ENCODE results near the gene LEMD2.

Gene LEMD2

DNA sequence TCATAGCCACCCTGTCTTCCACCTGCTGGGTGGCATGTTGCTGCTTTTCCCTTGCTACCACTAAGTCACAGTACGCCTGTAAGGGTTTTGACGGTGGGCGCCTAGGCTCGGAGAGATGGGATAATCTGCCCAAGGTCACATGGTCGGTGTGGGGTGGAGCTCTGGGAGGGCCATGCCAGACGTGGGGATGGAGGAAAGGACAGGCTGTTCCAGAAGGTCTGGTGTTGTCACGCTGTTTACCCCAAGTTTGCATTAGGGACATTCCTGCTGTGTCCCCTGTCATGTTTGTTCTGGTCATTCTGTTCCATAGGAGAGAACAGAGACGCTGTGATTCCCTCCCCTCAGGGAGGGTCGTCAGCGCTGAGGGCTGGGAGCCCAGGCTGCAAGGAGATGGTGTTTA lies 58.3 kb downstream of the LEMD2 start:
- DNase-seq: no peak
- H3K27ac ChIP-seq: no peak overlapping the region
- in situ Hi-C loops (cut with HindIII; ENCODE audit: low pct_ligation_motif_present, low sequenced_read_pairs): no loop called here

DNA sequence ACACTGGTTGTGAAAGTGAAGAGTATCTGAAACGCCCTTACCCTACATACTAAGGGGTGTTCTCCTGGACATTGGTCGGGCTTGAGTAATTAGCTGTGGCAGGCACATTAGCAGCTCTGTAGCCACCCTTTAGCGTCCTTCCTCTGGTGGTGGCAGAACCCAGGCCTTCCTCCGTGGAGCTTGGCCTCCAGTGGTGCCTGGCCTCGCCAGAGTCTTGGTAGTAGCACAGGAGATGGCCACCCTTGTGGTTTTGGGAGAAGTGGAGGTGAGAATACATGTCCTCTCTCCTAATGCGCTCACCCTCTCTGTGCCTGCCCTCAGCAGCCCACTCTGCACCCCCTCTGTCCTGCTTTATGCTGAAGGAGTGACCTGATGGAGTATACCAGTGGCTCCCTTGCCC lies 59.9 kb downstream of the LEMD2 start:
- no peak overlapping the region for H3K27ac ChIP-seq
- in situ Hi-C loops (cut with HindIII; ENCODE audit: low pct_ligation_motif_present, low sequenced_read_pairs): no loop called here
- no peak overlapping the region for H3K4me3 ChIP-seq (ENCODE audit: low read depth, low read length)
- peaks cover 10% of the 10 kb centered on the region for H3K27me3 ChIP-seq (replicated peaks)
- H3K36me3 ChIP-seq (replicated peaks): no peaks in the 10 kb centered on the region
- TF ChIP-seq, protein P1, sequence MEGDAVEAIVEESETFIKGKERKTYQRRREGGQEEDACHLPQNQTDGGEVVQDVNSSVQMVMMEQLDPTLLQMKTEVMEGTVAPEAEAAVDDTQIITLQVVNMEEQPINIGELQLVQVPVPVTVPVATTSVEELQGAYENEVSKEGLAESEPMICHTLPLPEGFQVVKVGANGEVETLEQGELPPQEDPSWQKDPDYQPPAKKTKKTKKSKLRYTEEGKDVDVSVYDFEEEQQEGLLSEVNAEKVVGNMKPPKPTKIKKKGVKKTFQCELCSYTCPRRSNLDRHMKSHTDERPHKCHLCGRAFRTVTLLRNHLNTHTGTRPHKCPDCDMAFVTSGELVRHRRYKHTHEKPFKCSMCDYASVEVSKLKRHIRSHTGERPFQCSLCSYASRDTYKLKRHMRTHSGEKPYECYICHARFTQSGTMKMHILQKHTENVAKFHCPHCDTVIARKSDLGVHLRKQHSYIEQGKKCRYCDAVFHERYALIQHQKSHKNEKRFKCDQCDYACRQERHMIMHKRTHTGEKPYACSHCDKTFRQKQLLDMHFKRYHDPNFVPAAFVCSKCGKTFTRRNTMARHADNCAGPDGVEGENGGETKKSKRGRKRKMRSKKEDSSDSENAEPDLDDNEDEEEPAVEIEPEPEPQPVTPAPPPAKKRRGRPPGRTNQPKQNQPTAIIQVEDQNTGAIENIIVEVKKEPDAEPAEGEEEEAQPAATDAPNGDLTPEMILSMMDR (IDR thresholded peaks at IDR 0.05; ENCODE audit: low read depth, low read length, missing control alignments): no peak
- DNase-seq: no peak

More for the DNA sequence above, 58.3 kb downstream of the LEMD2 start:
- Histone ChIP-seq H3K36me3 (replicated peaks) (no peaks in the 10 kb centered on the region), H3K4me3 (ENCODE audit: low read depth, low read length) (no peak overlapping the region), H3K27me3 (replicated peaks) (peaks cover 2% of the 10 kb centered on the region)
- TF ChIP-seq, protein P1 (IDR thresholded peaks at IDR 0.05; ENCODE audit: low read depth, low read length, missing control alignments): no peak

DNA sequence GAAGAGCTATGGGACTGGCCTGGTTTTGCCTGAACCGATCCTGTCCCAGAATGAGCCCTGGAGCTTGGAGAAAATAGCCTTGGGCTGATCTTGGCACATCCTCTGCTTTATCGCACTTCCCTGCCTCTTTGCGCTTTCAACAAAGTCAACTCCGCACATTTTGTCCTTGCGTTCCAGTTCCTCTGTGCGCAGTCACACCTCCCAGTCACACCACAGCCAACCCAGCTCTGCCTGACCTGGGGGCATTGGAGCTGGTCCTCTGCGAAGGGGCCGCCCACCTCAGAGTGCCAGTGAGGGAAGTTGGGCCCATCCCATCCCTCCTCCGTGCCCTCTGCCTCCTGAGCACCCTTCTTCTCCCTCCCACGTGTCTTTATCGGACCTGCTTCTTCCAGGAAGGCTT lies 60.5 kb downstream of the LEMD2 start:
- peaks cover 16% of the 10 kb centered on the region for H3K27me3 ChIP-seq (replicated peaks)
- H3K27ac ChIP-seq: no peak overlapping the region
- TF ChIP-seq, protein P1 (IDR thresholded peaks at IDR 0.05; ENCODE audit: low read depth, low read length, missing control alignments): no peak
- in situ Hi-C loops (cut with HindIII; ENCODE audit: low pct_ligation_motif_present, low sequenced_read_pairs): no loop called here
- H3K4me3 ChIP-seq (ENCODE audit: low read depth, low read length): no peak overlapping the region
- no peak for DNase-seq
- H3K36me3 ChIP-seq (replicated peaks): no peaks in the 10 kb centered on the region

DNA sequence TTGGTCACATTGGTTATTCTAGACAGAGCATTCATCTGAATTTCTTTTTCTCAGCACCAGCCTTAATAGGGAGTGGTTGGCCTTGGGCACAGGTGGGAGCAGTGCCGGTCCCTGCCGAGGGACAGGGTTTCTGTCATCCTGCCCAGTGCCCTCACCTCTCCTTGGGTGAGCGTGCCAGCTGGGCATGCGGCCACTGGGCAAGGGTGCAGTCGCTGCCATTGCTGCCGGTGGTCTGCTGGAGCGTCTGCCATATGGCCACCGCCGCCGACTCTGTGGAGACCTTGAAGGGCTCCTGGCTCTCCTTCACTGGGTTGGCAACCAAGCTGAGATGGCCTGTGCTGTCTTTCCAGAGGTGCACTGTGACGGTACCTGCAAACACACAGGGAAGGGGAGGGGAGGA lies 61.0 kb downstream of the LEMD2 start:
- Histone ChIP-seq H3K4me3 (ENCODE audit: low read depth, low read length) (no peak overlapping the region), H3K27me3 (replicated peaks) (peaks cover 20% of the 10 kb centered on the region), H3K27ac (no peak overlapping the region), H3K36me3 (replicated peaks) (no peaks in the 10 kb centered on the region)
- in situ Hi-C loops (cut with HindIII; ENCODE audit: low pct_ligation_motif_present, low sequenced_read_pairs): no loop called here
- TF ChIP-seq, protein P1 (IDR thresholded peaks at IDR 0.05; ENCODE audit: low read depth, low read length, missing control alignments): no peak
- no peak for DNase-seq

DNA sequence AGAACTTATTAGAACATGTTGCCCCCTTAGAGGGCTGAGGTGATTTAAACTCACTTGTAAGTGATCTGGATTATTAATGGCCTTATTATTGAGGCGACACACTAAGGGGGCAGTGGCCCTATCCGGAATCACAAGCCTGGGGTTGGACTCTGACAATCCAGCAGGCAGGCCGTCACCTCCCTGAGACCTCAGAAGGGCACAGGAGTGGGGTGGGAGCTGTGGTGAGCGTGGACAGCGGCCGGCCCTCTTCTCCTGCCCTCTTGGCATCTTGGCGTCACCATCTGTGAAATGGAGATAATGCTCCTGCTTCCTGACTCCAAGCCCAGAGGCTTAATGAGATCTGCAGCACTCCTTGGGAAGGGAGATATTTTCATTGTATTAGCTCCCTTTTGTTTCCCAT lies 61.8 kb downstream of the LEMD2 start:
- no peaks in the 10 kb centered on the region for H3K36me3 ChIP-seq (replicated peaks)
- H3K27me3 ChIP-seq (replicated peaks): peaks cover 27% of the 10 kb centered on the region
- in situ Hi-C loops (cut with HindIII; ENCODE audit: low pct_ligation_motif_present, low sequenced_read_pairs): no loop called here
- no peak overlapping the region for H3K27ac ChIP-seq
- DNase-seq: no peak
- H3K4me3 ChIP-seq (ENCODE audit: low read depth, low read length): no peak overlapping the region
- TF ChIP-seq, protein P1 (IDR thresholded peaks at IDR 0.05; ENCODE audit: low read depth, low read length, missing control alignments): no peak

DNA sequence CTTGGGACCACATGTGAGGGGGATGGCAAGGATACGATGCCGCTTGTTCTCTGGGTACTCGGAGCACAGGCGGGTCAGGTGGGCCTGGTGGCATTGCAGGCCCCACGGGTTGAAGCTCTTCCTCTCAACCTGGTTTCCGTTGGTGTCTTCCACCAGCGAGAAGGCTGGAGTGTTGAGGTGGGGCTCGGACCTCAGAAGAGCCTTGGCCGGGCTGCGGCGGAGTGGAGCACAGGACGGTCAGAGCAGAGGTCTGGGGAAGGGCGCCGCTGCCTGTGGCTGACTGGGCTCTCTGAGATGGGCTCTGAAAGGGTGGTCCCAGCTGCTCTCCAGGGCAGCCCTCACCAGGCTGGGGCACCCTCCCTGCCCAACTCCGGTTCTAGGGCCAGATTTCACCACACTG lies 62.2 kb downstream of the LEMD2 start:
- in situ Hi-C loops (cut with HindIII; ENCODE audit: low pct_ligation_motif_present, low sequenced_read_pairs): no loop called here
- TF ChIP-seq, protein P1 (IDR thresholded peaks at IDR 0.05; ENCODE audit: low read depth, low read length, missing control alignments): no peak
- Histone ChIP-seq H3K4me3 (ENCODE audit: low read depth, low read length) (no peak overlapping the region), H3K27me3 (replicated peaks) (peaks cover 31% of the 10 kb centered on the region), H3K36me3 (replicated peaks) (no peaks in the 10 kb centered on the region), H3K27ac (no peak overlapping the region)
- DNase-seq: no peak

All from brain microvascular endothelial cell (primary cell).